H1 (cell line): ENCODE results near the gene LAPTM4A. TPM values are rescaled to one million over a fixed set of nuclear protein-coding genes. Genes with fewer than 3 reads are reported as not detected.

Source experiments
- CTCF ChIA-PET: fragments of 300-600 bp; sonication (Branson Sonifier 250); formaldehyde crosslinking; loops from one replicate; lab custom pipeline; 2021; ENCODE audit not compliant: partially characterized antibody; lab: Charles Lee
- POLR2A ChIA-PET: fragments of 300-600 bp; sonication (Branson Sonifier 250); formaldehyde crosslinking; loops from one replicate; lab custom pipeline; 2021; ENCODE audit warnings: inconsistent platforms; ENCODE audit not compliant: partially characterized antibody; lab: Charles Lee
- DNase-seq, 2 experiments: peaks; one replicate each; pipeline versions ENCODE4 v3.0.0 to v3.0.0-alpha.2; 2010 to 2022; ENCODE audit warnings: low spot score in 2 of 2, low read depth in 1 of 2, mixed read lengths in 1 of 2
- FAIRE-seq: peaks from 2 replicates; lab custom pipeline; 2011; peaks lifted over from hg19 to GRCh38; lab: Jason Lieb, UNC
- H2AFZ ChIP-seq: 2 replicates; pipeline ENCODE4 v1.8.1; 2012; ENCODE audit warnings: low read length, inconsistent platforms
- H2AK5ac ChIP-seq: 2 replicates; pipeline ENCODE4 v1.6.1; 2013; ENCODE audit warnings: low read depth, low read length
- H2BK120ac ChIP-seq: replicated peaks from 2 replicates; pipeline ENCODE3; 2013; ENCODE audit warnings: low read depth, low read length, inconsistent platforms
- H2BK12ac ChIP-seq: 2 replicates; pipeline ENCODE4 v1.6.1; 2013; ENCODE audit warnings: low read depth, low read length
- H2BK15ac ChIP-seq: 2 replicates; pipeline ENCODE4 v1.6.1; 2013; ENCODE audit warnings: low read length
- H2BK20ac ChIP-seq: 2 replicates; pipeline ENCODE4 v1.6.1; 2013; ENCODE audit warnings: low read length
- H2BK5ac ChIP-seq: 2 replicates; pipeline ENCODE4 v1.6.1; 2013; ENCODE audit warnings: low read depth, low read length
- H3K14ac ChIP-seq: 2 replicates; pipeline ENCODE4 v1.6.1; 2013; ENCODE audit warnings: inconsistent platforms; ENCODE audit not compliant: insufficient read length
- H3K18ac ChIP-seq: 2 replicates; pipeline ENCODE4 v1.6.1; 2013; ENCODE audit warnings: low read length; ENCODE audit errors: extremely low read depth
- H3K23ac ChIP-seq: 2 replicates; pipeline ENCODE4 v1.6.1; 2013; ENCODE audit warnings: inconsistent platforms; ENCODE audit not compliant: insufficient read length
- H3K23me2 ChIP-seq: 2 replicates; pipeline ENCODE4 v1.6.1; 2013; ENCODE audit warnings: low read depth, low read length
- H3K27ac ChIP-seq: 2 replicates; pipeline ENCODE4 v1.6.1; 2011; ENCODE audit warnings: low read depth, low read length, inconsistent platforms
- H3K27me3 ChIP-seq, 4 experiments: replicated peaks in 1 of 4; 1 replicate in 1 of 4; 2 replicates in 3 of 4; pipeline versions ENCODE4 v1.6.1 to v1.8.1; 2011 to 2013; ENCODE audit warnings: low read length in 3 of 4, mild to moderate bottlenecking in 3 of 4, inconsistent platforms in 2 of 4, mixed read lengths in 2 of 4, moderate library complexity in 1 of 4; ENCODE audit not compliant: control insufficient read depth in 3 of 4, insufficient read depth in 3 of 4; ENCODE audit errors: extremely low read depth in 1 of 4
- H3K36me3 ChIP-seq, 4 experiments: 2 replicates each; pipeline versions ENCODE4 v1.6.1 to v1.8.1; 2011 to 2013; ENCODE audit warnings: mild to moderate bottlenecking in 4 of 4, low read length in 3 of 4, moderate library complexity in 2 of 4, control low read depth in 1 of 4, inconsistent platforms in 1 of 4; ENCODE audit not compliant: insufficient read depth in 4 of 4, control insufficient read depth in 2 of 4
- H3K4ac ChIP-seq: replicated peaks from 2 replicates; pipeline ENCODE3; 2013; ENCODE audit warnings: low read length, low read depth, mixed read lengths, inconsistent platforms; ENCODE audit not compliant: insufficient read length
- H3K4me1 ChIP-seq, 4 experiments: replicated peaks in 1 of 4; 1 replicate in 1 of 4; 2 replicates in 3 of 4; pipeline versions ENCODE4 v1.6.1 to v1.8.1; 2011 to 2013; ENCODE audit warnings: low read length in 3 of 4, inconsistent platforms in 2 of 4, mixed read lengths in 1 of 4; ENCODE audit not compliant: insufficient read depth in 4 of 4, control insufficient read depth in 3 of 4
- H3K4me2 ChIP-seq, 2 experiments: 2 replicates each; pipeline versions ENCODE4 v1.6.1 to v1.8.1; 2011 to 2013; ENCODE audit warnings: low read depth in 2 of 2, low read length in 2 of 2, control low read depth in 1 of 2, inconsistent platforms in 1 of 2, mild to moderate bottlenecking in 1 of 2; ENCODE audit not compliant: insufficient read depth in 1 of 2
- H3K4me3 ChIP-seq, 4 experiments: fragments of 200-600, 300-600 bp in 1 of 4; sonication (generic), shearing (Covaris generic), sonication (Bioruptor Twin) in 1 of 4; 2 replicates each; pipeline versions ENCODE4 v1.5.1 to v1.8.1; 2011 to 2016; ENCODE audit warnings: low read length in 4 of 4, low read depth in 3 of 4, control low read depth in 2 of 4, inconsistent platforms in 2 of 4, mild to moderate bottlenecking in 2 of 4, mixed read lengths in 1 of 4, moderate library complexity in 1 of 4; ENCODE audit not compliant: insufficient read depth in 2 of 4; ENCODE audit errors: extremely low read depth in 1 of 4
- H3K56ac ChIP-seq: replicated peaks from 2 replicates; pipeline ENCODE3; 2013; ENCODE audit warnings: low read depth, mild to moderate bottlenecking, mixed read lengths, low read length, inconsistent platforms; ENCODE audit not compliant: insufficient read length
- H3K79me1 ChIP-seq: 2 replicates; pipeline ENCODE4 v1.6.1; 2013; ENCODE audit warnings: low read depth, low read length, control low read depth
- H3K79me2 ChIP-seq, 2 experiments: 2 replicates each; pipeline versions ENCODE4 v1.6.1 to v1.8.1; 2012 to 2013; ENCODE audit warnings: low read length in 2 of 2, mild to moderate bottlenecking in 2 of 2, inconsistent platforms in 1 of 2; ENCODE audit not compliant: insufficient read depth in 2 of 2, control insufficient read depth in 1 of 2
- H3K9ac ChIP-seq, 4 experiments: replicated peaks in 1 of 4; 1 replicate in 1 of 4; 2 replicates in 3 of 4; pipeline versions ENCODE4 v1.6.1 to v1.8.1; 2011 to 2013; ENCODE audit warnings: low read depth in 3 of 4, low read length in 3 of 4, control low read depth in 2 of 4, mild to moderate bottlenecking in 2 of 4, moderate library complexity in 2 of 4, inconsistent platforms in 1 of 4; ENCODE audit errors: extremely low read depth in 1 of 4
- H3K9me3 ChIP-seq, 2 experiments: 2 replicates each; pipeline versions ENCODE4 v1.6.1 to v1.8.1; 2012 to 2013; ENCODE audit warnings: mild to moderate bottlenecking in 2 of 2, moderate library complexity in 2 of 2, control low read depth in 1 of 2, inconsistent platforms in 1 of 2, low read depth in 1 of 2, low read length in 1 of 2, mixed read lengths in 1 of 2; ENCODE audit not compliant: insufficient read depth in 2 of 2
- H4K20me1 ChIP-seq, 2 experiments: replicated peaks in 1 of 2; 2 replicates each; pipeline versions ENCODE3 to v1.8.1; 2011 to 2013; ENCODE audit warnings: inconsistent platforms in 2 of 2, low read length in 2 of 2, mild to moderate bottlenecking in 1 of 2; ENCODE audit not compliant: insufficient read depth in 2 of 2, control insufficient read depth in 1 of 2
- H4K5ac ChIP-seq: 2 replicates; pipeline ENCODE4 v1.6.1; 2013; ENCODE audit warnings: low read length, low read depth, mixed read lengths, inconsistent platforms; ENCODE audit not compliant: insufficient read length
- H4K8ac ChIP-seq: 2 replicates; pipeline ENCODE4 v1.8.0; 2013; ENCODE audit warnings: mild to moderate bottlenecking, moderate library complexity, low read length, inconsistent platforms; ENCODE audit not compliant: insufficient read depth; ENCODE audit errors: extremely low read depth
- H4K91ac ChIP-seq: replicated peaks from 2 replicates; pipeline ENCODE3; 2013; ENCODE audit warnings: low read length, mixed read lengths, inconsistent platforms; ENCODE audit not compliant: insufficient read length
- CEBPB ChIP-seq: IDR thresholded peaks from 2 replicates; pipeline ENCODE4 v1.6.1; 2012; ENCODE audit warnings: low read depth, low read length
- HDAC2 ChIP-seq, 2 experiments: fragments of 300-600 bp in 1 of 2; sonication (generic) in 1 of 2; IDR thresholded peaks; 2 replicates each; pipeline ENCODE4 v1.6.1; 2011 to 2012; ENCODE audit warnings: low read depth in 2 of 2, low read length in 2 of 2, mild to moderate bottlenecking in 2 of 2, moderate library complexity in 2 of 2, borderline replicate concordance in 1 of 2, inconsistent platforms in 1 of 2
- KDM1A ChIP-seq: fragments of 200-600, 300-600 bp; sonication (generic); IDR thresholded peaks from 2 replicates; pipeline ENCODE4 v1.7.1; 2016; ENCODE audit warnings: mild to moderate bottlenecking, low read length, borderline replicate concordance
- KDM5A ChIP-seq: fragments of 200-600 bp; IDR thresholded peaks from 2 replicates; pipeline ENCODE4 v1.7.1; 2012; ENCODE audit warnings: mild to moderate bottlenecking, low read length, inconsistent platforms, mixed read lengths
- MAFK ChIP-seq: IDR thresholded peaks from 2 replicates; pipeline ENCODE4 v1.6.1; 2012; ENCODE audit warnings: low read depth, mild to moderate bottlenecking, improper control_type of control experiment, low read length
- NANOG ChIP-seq: IDR thresholded peaks from 2 replicates; pipeline ENCODE4 v1.6.1; 2011; ENCODE audit warnings: low read length, low read depth, mild to moderate bottlenecking, inconsistent platforms; ENCODE audit not compliant: insufficient read depth, poor library complexity, severe bottlenecking
- NRF1 ChIP-seq: IDR thresholded peaks from 2 replicates; pipeline ENCODE4 v1.6.1; 2011; ENCODE audit warnings: mild to moderate bottlenecking, low read depth, low read length, improper control_type of control experiment
- WGBS, 2 experiments: shearing (Covaris generic) in 1 of 2; methylation state at CpG; one replicate each; pipeline versions ENCODE4 v1.1.6 to v1.1.7; 2013 to 2015; ENCODE audit warnings: low lambda C conversion rate in 2 of 2, mixed read lengths in 2 of 2, inconsistent platforms in 1 of 2, low coverage in 1 of 2, missing lambda C conversion rate in 1 of 2; ENCODE audit not compliant: insufficient replicate concordance in 2 of 2, insufficient coverage in 1 of 2, insufficient read length in 1 of 2; ENCODE audit errors: extremely low coverage in 1 of 2, missing lambda C conversion rate in 1 of 2; 5-methylcytosine and 5-hydroxymethylcytosine counted together
- polyA plus RNA-seq, 7 experiments: library from polyadenylated mRNA; depleted of rRNA in 3 of 7; stranded (reverse) in 5 of 7; unstranded in 2 of 7; fragments of >200 nt in 5 of 7; fragments of 200-250 nt in 2 of 7; gene quantifications; 1 replicate in 5 of 7; 2 replicates in 1 of 7; 4 replicates in 1 of 7; pipeline versions ENCODE4 v1.2.1 to v1.2.3, GENCODE V29; 2011 to 2013; ENCODE audit warnings: missing spikeins in 2 of 7, mixed read lengths in 2 of 7
- total RNA-seq: library from RNA; stranded (reverse); fragmentation: NEBNext Ultra II Directional; extraction: Animal tissue kit (Norgen Biotek cat#: 25700); gene quantifications from 2 replicates; pipeline ENCODE4 v1.2.1, GENCODE V29; 2021

Gene LAPTM4A
- total and polyA plus RNA-seq, 2 of the 8 experiments (the other 6 are each of a cell fraction or from before 2014, with no cell fraction given): 193 to 419 TPM

DNA sequence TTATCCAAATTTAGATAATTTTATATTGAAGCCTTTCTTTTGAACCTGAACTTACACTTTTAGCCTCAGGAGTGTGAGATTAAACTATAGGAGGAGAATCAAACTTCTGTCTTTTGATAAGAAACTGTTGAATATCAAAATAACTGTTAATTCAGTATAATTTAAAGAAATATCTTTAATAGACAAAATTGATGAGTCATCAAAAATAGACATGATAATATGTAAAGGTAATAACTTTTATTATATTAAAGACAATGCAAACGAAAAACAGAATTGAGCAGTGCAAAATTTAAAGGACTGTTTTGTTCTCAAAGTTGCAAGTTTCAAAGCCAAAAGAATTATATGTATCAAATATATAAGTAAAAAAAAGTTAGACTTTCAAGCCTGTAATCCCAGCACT lies 59.5 kb downstream of the LAPTM4A start:
- Histone ChIP-seq H4K91ac (no peak overlapping the region), H3K9ac (no peak overlapping the region), H3K18ac (no peak overlapping the region), H2AK5ac (no peak overlapping the region), H3K23ac (no peak overlapping the region), H3K27me3 (no peaks in the 10 kb centered on the region), H2AFZ (no peak overlapping the region), H2BK15ac (no peak overlapping the region), H4K5ac (no peak overlapping the region), H2BK5ac (no peak overlapping the region), H3K56ac (no peak overlapping the region), H3K79me2 (peaks cover 3 to 18% of the 10 kb centered on the region in 2 experiments; a peak in 3 of 4 replicates), H4K20me1 (no peaks in the 10 kb centered on the region), H2BK120ac (no peak overlapping the region), H3K4me3 (no peak overlapping the region), H3K4me2 (no peak overlapping the region), H3K4ac (no peak overlapping the region), H3K36me3 (peaks cover 0 to 2% (median 0%) of the 10 kb centered on the region in 4 experiments; a peak in 1 of 8 replicates), H4K8ac (no peak overlapping the region), H3K27ac (no peak overlapping the region), H2BK12ac (no peak overlapping the region), H2BK20ac (no peak overlapping the region), H3K79me1 (no peaks in the 10 kb centered on the region), H3K9me3 (no peaks in the 10 kb centered on the region), H3K4me1 (peaks cover 0 to 2% (median under 1%) of the 10 kb centered on the region in 4 experiments; a peak in 3 of 7 replicates), H3K23me2 (peaks cover 9% of the 10 kb centered on the region), H3K14ac (no peak overlapping the region)
- WGBS, 2 experiments: 87% methylated on average over 1 of the region's 1 CpG; no CpG with 5 or more reads in 1 of the 2 experiments
- DNase-seq: no peak
- ChIA-PET POLR2A (no interaction called here), CTCF (interaction anchor here (1.1 kb wide), 1 partner anchor 23 kb away, joined by 3 read pairs; no protein-coding TSS in a partner anchor)
- TF ChIP-seq CEBPB (no peak), MAFK (peak; percentile 99), NANOG (no peak), HDAC2 (IDR thresholded peaks at IDR 0.05; ENCODE audit: borderline replicate concordance in 1 of 2, low read depth in 2 of 2, low read length in 2 of 2) (no peak), KDM5A (no peak), NRF1 (no peak), KDM1A (no peak)
- no peak for FAIRE-seq
